RKO (cell line): Measurements from ENCODE around the gene MAB21L1.

Experiments
- DNase-seq: peaks from one replicate; pipeline ENCODE4 v3.0.0-alpha.2; 2016; ENCODE audit warnings: low spot score

Gene MAB21L1

GRCh38 chr13:35479706-35480105, 3.2 kb upstream of the MAB21L1 start:
- no peak for DNase-seq

GRCh38 chr13:35479038-35479492, 2.6 kb upstream of the MAB21L1 start:
- DNase-seq = no peak

- DNase-seq = no peak
Observed at GRCh38 chr13:35478271-35479037, 2.0 kb upstream of the MAB21L1 start.

GRCh38 chr13:35477386-35477946, 977 bp upstream of the MAB21L1 start:
- DNase-seq = no peak

DNA sequence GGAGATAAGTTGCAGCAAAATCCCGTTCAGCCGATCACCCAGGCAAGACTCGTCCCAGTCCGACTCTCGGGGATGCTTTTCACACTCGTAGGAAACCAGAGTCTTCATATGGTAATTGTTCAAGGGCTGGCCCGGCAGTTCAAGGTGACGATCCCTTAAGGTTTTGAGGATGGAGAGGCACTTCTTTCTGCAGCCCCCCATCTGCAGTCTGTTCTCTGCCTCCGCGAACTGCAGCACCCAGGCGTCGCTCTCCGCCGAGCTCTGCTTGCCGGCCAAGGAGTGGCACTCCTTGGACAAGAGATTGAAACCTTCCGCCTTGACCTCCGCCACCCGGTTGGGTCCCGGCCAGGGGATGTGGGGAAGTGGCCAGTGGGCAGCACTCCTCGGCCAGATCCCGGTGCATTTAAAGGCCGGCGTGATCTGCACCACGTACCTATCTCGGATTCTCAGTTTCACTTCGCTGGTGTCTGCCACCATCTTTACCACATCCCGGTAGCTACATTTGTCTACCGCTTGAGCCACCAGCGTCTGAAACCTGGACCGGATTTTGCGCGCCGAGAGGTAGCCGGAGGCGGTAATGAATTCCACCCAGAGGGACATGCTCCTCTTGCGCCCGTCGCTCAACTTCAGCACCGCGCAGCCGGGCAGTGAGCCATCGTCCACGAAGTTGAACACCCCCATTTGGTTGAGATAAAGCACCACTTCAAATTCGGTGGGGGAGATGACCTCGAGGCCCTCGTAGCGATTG, 1.1 kb downstream of the MAB21L1 start:
- no peak for DNase-seq

GRCh38 chr13:35474496-35475211, 1.8 kb downstream of the MAB21L1 start:
- DNase-seq = no peak

- DNase-seq = no peak
Observed at GRCh38 chr13:35473802-35474201, 2.7 kb downstream of the MAB21L1 start.

GRCh38 chr13:35473206-35473775, 3.2 kb downstream of the MAB21L1 start:
- no peak for DNase-seq

GRCh38 chr13:35472323-35472881, 4.1 kb downstream of the MAB21L1 start:
- no peak for DNase-seq

- no peak for DNase-seq
Observed at GRCh38 chr13:35471706-35472322, 4.7 kb downstream of the MAB21L1 start.

DNA sequence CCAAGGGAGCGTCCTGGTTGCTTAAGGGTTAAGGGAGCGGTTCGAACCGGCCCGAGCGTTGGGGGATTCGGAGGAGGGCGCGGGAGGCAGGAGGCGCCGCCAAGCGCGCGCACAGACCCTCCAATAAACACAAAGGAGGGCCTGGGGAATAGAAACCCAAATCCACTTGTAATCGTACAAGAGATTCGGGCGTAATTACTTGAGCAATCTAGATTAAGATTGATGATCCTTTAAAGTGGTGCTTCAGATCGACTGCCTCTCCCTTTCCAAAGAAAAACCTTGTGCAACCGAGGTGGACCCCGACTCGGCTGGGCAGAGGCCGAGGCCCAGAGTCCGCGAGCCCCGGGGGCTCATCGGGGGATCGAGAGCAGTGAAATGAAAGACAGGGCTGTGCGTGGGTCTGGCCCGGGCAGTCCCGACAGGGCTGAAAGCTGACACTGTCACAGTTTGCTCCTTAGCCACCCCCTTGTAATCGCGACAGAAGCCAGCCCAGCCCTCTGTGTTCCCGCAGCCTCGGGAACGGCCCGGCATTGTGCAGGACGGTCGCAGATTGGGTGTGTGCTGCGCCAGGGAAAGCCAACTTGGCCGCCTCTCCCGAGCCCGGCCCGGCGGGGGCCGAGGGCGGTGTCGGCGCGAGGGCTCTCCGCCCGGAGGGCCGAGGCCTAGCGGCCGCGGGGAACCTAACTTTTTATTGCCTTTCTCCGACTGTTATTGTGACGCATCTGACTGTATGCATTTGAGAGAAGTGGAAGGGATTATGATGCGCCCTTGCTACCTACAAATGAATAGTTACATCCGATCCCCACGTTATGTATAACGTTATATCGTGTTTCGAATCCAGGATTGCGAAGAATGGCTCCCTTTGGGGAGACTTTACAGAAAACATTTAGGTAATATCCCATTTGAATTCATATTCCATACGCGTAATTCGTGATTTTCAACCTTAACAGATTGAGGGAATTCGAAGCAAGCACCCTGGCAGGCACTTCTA, 5.5 kb downstream of the MAB21L1 start:
- no peak for DNase-seq

DNA sequence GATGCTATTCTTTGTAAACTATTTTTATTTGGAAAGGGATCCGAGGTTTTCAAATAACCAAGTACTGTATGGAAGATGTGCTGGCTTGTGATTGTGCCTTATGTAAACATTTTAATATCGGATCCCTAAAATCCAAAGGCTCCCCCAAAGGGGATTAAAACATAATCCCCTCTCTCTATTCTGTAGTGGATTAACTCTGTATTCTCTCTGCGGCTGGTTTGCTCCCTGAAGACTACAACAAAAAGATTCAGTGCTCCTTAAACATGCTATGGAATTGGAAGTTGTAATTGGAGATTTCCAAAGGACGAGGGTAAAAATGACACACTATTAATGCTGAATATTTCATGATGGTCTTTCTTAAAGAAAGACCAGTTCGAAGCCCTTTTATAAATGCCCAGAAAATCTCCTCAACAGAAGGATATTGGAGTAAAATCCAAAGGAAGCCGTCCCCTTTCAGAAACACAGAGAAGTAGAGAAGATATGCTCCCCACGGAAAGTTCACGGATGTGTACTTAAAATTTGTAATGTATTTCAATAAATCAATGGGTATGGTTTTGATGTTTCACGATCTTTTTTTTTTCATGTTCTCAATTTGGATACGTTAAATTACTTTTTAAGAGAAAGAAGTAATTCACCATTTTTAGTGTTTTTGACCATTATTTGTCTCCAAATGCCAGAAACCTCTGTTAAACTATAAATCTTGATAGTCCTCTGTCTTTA, 6.5 kb downstream of the MAB21L1 start:
- no peak for DNase-seq

GRCh38 chr13:35468195-35468594, 8.3 kb downstream of the MAB21L1 start:
- no peak for DNase-seq

DNA sequence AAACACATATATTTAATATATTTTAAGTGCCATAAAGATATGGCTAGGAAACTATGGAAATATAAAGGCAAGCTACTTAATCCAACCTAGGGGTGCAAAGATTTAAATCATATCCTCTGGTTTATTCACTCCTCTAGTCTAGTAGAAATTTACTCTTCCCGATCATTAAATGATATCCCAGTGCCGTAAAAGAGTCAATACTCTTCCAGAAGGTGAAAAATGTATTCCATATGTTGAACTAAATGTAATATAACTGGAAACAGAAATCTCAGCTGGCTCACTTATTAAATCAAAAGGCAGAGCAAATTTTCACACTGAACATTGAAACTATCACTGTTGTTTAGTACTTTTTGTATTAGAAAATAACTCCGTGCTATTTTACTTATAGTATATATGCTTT, 11.1 kb downstream of the MAB21L1 start:
- DNase-seq = no peak

GRCh38 chr13:35460061-35460460, 16.4 kb downstream of the MAB21L1 start:
- no peak for DNase-seq

DNA sequence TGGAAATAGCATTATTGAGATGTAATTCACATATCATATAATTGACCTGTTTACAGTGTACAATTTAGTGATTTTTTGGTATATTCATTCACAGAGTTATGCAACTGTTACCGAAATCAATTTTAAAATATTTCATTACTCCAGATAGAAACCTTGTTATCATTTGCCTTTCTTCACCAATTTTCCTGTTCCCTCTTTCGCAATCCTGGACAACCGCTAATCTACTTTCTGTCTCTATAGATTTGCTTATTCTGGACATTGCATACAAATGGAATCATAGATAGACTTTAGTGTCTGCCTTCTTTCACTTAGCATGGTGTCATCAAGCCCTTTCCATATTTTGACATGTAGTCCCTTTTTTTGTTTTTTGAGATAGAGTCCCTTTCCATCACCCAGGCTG, 19.2 kb downstream of the MAB21L1 start:
- DNase-seq = no peak

DNA sequence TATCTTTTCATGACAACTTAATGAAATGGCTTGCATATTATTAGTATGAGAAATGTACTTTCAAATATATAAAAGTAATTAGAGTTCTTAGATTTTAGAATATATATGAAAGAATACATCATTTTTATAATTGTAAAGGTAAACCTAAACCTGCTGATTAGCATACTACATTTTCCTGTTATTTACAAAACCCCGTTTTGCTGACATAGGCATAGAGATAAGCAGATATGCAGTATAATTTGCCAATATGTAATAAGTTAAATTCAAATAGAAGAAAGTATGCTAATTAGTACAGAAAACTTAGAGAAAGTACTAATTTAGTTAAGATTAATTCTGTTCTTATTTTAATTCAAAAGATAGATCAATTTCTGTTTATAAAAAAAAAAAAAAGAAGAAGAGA, 21.5 kb downstream of the MAB21L1 start:
- no peak for DNase-seq

- DNase-seq = no peak
Observed at GRCh38 chr13:35449821-35450220, 26.7 kb downstream of the MAB21L1 start.

- DNase-seq = no peak
Observed at GRCh38 chr13:35448465-35448864, 28.0 kb downstream of the MAB21L1 start.
